COR-L47 (cell line): ENCODE results near the gene MSANTD1.

Experiments used
- DNase-seq: peaks from one replicate; lab custom pipeline; 2025; lab: John Stamatoyannopoulos, UW

Gene MSANTD1

DNA sequence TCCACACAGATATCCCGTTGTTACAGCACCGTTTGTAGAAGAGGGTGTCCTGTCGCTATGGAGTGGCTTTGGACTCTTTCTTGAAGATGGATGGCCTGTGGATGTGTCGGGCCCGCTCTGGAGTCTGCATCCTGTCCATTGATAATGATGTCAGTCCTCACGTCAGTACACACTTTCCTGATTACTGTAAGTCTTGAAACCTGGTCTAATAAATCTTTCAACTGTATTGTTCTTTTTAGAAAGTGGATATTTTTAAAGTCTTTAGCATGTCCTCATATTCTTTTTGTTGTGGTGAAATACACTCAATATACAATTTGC lies 14.9 kb downstream of the MSANTD1 start:
- DNase-seq = no peak

GRCh38 chr4:3266076-3266475 lies 17.1 kb downstream of the MSANTD1 start:
- no peak for DNase-seq

DNA sequence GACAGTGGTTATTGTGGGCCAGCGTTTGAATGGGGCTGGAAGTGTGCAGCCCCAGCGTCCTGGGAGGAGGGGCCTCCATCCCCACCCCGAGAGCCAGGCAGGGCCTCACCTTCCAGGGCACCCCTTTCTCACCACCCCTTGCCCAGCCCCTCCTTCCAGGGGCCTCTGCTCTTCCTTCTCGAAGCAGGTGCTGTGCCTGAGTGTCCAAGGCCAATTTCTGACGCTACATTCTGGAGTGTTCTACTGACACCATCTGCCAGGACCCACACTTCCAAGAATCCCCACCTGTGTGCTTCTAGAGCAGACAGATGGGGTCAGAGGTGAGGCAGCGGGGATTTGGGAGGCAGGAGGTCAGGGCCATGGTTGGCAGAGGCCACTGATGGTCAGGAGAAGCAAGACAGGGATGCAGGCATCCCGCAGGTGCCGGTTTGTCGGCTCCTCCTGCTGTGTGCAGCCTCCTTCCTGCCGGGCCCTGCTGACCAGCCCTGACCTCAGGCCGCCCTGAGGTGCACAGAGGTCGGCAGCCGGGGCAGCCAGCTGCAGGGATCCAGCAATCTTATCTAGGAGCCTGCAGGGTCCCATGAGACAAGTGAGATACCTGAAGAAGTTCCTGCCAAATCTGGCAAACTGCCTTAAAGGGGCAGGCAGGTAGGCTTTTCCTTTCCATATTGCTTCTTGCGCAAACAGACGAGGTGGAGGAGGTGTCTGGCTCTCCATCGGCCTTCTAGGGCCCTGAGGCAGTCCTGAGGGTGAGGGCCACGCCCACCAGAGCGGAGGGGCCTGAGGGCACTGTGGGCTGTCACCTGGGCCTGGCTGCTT lies 18.8 kb downstream of the MSANTD1 start:
- DNase-seq = no peak

DNA sequence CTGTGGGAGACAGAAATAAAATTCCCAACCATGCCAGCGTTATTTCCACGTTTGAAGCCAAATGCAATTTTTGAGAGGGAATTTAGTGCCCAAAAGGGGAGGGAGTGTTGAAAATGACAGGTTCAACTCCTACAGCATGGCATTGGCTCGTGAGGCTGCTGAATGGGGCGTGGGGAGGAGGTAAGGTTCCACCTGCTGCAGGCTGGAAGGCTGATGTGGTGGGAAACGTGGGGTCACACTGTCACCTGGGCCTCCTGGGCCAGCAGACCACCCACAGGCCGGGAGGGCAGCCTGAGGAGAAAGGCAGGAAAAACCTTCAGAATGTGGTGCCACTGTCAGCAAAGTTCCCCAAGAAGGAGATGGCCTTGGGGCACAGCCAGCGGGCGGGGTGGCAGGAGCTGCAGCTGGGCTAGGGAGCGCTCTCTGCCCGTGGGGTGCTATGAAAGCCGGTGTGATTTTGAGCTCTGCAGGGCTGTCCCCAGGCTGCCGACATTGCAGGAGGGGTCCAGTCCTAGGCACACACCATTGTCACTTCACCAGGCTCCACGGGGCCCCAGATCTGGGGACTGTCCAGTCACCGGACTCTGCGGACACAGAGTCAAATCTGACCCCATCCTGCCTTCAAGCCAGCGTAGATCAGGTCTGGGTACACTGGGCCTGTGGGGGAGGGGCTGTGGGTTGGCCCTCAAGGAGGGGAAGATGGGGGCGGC lies 19.6 kb downstream of the MSANTD1 start:
- no peak for DNase-seq

GRCh38 chr4:3269105-3269927 lies 20.4 kb downstream of the MSANTD1 start:
- no peak for DNase-seq

DNA sequence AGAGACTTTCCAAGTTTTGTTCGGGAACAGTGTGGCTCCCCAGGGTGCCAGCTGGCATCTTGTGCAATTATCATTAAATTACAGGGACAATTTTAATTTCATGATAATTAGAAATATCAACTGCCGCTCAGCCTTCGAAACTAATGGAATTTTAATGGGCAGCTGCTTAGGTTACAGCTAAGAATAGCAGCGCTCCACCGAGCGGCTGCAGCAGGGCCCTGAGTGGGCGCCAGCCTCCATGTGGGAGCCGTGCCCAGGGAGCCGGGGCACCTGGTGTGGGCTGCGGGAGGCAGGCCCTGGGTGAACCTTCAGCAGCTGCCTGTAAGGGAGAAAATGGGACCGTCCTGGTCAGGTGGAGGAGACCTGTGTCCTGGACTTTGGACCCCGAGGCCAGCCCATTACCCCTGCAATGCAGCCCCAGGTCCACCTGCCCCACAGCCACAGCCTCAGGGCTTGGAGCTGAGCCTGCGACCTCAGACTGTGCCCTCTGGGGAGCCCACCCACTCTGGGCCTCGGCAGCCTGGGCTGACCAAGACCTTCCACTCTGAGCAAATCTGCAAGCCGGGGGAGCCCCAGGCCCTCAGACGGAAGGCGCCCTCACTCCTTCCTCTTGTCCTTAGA lies 21.1 kb downstream of the MSANTD1 start:
- DNase-seq = no peak

DNA sequence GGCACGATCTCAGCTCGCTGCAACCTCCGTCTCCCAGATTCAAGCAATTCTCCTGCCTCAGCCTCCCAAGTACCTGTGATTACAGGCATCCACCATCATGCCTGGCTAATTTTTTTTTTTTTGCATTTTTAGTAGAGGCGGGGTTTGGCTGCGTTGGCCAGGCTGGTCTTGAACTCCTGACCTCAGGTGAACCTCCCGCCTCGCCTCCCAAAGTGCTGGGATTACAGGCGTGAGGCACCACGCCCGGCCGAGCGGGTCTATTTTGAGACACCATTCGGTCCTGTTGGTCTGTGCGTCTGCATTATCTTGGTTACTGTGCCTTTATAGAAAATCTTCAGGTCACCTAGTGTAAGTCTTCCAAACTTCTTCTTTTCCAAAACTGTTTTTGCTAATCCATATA lies 22.2 kb downstream of the MSANTD1 start:
- DNase-seq = no peak

DNA sequence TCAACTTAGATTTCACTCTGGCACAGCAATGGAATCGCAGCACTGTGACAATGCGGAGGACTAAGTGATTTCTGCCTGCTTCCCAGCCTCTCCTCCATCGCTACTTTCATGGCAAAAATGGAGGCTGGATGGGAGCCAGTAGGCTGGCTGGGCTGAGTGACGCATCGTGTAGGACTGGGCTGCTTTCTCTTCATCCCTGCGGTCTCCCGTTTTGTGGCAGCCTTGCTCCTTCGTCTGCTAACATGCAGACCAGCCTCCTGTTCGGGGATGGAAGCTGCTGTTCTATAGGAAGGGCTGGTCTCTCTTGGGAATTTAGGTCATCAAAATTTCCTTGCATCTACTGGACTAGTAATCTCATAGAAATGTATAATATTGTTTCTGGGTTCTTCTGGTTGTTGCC lies 28.0 kb downstream of the MSANTD1 start:
- no peak for DNase-seq

DNA sequence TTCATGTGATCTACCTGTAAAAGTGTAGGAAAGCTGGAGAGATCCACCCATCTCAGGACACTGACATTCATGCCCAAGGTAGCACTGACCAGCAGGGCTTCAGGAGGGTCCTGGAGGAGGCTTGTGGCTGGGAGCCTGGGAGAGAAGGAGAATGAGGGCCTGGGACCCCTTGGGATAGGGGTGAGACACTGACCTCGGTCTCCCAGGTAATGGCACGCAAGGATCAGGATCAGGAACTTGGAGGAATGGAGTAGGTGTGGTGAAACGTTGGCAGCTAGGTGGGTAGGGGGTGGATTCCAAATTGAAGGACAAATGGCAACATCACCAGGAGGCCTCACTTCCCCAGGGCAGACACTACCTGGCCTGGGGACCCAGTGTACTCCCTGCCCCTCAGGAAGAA lies 31.5 kb downstream of the MSANTD1 start:
- no peak for DNase-seq

- DNase-seq = no peak
Measured at GRCh38 chr4:3283483-3283882, 34.5 kb downstream of the MSANTD1 start.

DNA sequence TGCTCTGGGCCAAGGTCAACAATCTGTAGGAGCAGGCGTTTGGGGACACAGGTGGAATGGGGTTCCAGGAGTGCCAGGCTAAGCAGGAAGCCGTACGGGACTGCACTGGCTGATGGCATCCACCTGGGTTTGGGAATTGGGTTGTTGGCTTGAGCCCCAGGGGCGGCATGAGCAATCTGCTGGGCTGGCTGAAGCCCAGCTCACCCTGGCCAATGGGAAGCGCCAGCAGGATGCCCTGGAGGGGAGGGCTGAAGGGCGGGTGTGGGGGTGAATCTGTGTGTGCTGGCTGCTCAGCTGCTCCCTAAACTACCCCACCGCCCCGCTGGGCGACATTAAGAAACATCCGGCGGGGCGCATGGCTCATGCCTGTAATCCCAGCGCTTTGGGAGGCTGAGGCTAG lies 35.0 kb downstream of the MSANTD1 start:
- no peak for DNase-seq

- DNase-seq = no peak
Measured at GRCh38 chr4:3284734-3285557, 36.0 kb downstream of the MSANTD1 start.

DNA sequence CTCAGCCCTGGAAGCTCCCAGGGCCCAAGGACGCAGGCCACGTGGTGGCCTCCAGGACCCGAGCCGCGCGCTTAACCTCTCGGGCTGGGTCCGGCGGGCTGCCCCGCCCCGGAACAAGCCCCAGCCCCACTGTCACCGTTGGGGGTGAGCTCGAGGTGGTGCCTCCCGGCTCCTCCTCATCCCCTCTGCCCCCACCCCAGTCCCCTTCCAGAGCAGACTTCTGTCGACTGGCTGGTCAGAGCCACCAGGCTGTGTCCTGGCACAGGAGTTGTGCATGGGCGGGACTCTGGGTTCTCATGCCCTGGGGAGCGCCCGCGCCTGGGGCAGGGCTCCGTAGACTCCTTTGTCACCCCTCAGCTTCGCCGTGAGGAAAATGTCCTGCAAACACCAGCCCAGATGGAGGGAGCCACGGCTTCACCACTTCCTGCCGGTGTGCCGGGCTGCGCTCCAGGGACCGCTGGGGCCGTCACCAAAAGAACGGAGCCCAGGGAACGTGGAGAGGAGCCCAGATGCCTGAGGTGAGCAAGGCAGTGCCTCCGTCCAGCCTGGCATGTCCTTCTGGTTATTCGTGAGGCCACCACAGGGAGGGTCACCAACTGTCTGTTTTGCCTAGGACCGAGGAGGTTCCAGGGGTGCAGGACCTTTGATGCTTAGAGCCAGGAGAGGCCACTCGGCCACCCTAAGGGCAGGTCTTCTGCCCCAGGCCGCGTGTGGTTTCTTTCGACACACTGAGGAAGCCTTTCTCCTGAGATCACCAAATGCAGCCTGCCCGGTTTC lies 36.8 kb downstream of the MSANTD1 start:
- DNase-seq = no peak

- no peak for DNase-seq
Measured at GRCh38 chr4:3286335-3287175, 37.6 kb downstream of the MSANTD1 start.

GRCh38 chr4:3287271-3287971 lies 38.5 kb downstream of the MSANTD1 start:
- DNase-seq = no peak

DNA sequence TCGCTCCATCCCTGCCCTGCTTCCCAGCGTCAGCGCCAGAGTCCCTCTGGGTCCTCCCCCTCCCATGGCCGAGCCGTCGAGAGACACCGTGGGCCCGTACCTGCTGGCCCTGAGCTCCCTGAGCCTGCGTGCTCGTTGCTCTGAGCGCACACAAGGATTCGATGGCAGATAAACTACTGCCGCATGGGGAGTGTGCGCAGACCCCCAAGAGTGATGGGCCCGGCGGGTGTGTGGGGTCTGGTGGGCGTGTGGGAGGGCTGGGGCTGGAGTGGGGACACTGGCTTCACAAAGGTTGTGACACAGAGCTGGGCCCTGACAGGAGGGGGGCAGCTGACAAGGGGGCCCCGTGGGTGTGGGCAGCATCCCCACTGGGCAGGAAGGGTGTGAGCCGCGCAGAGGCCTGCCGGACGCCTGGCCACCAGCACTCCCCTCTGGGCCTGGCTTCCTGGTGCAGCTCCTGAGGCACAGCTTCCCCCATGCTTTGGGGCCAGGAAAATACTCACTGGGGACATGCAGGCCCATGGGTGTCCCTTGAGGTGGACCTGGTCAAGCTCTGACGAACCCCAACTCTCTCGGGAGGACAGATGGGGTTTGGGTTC lies 39.1 kb downstream of the MSANTD1 start:
- DNase-seq = no peak

DNA sequence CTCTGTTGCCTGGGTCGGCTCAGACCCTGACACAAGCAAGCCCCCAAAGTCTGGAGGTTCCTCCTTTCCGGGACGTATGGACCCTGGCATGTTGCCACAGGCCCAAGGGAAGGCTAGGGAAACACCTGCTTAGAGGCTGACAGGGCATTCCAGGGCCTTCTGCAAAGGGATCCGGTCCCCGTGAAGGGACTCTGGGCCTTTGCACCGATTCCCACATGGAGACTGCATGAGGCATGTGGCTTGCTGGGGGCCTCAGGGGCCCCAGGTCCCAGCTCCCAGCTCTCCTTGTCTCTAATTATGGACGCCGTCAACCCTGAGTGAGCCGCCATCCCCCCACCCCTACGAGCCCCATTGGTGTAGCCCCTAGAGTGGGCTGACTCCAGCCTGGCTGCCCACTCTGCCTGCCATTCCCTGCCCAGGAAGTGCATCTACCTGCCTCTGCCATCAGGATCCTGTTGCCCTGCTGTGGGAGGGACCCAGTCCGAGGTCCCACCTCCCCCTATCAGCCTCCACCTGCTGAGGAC lies 39.7 kb downstream of the MSANTD1 start:
- DNase-seq = no peak

GRCh38 chr4:3290476-3290875 lies 41.5 kb downstream of the MSANTD1 start:
- DNase-seq = no peak
